HG03039 (cell line): Measurements from ENCODE around the gene KIF12.
A peak's percentile ranks its signal among the peaks of the same experiment; 100 is the strongest.

Experiments used
- ATAC-seq: cut with Tn5 transposase; IDR thresholded peaks from one replicate; pipeline ENCODE4 v1.9.1; 2021; ENCODE audit warnings: mild to moderate bottlenecking, moderate library complexity; ENCODE audit not compliant: unreplicated experiment

KIF12 gene

GRCh38 chr9:114123031-114123977 is 24.2 kb upstream of the KIF12 start:
- ATAC-seq: no peak

GRCh38 chr9:114122136-114123027 is 23.3 kb upstream of the KIF12 start:
- ATAC-seq: no peak

DNA sequence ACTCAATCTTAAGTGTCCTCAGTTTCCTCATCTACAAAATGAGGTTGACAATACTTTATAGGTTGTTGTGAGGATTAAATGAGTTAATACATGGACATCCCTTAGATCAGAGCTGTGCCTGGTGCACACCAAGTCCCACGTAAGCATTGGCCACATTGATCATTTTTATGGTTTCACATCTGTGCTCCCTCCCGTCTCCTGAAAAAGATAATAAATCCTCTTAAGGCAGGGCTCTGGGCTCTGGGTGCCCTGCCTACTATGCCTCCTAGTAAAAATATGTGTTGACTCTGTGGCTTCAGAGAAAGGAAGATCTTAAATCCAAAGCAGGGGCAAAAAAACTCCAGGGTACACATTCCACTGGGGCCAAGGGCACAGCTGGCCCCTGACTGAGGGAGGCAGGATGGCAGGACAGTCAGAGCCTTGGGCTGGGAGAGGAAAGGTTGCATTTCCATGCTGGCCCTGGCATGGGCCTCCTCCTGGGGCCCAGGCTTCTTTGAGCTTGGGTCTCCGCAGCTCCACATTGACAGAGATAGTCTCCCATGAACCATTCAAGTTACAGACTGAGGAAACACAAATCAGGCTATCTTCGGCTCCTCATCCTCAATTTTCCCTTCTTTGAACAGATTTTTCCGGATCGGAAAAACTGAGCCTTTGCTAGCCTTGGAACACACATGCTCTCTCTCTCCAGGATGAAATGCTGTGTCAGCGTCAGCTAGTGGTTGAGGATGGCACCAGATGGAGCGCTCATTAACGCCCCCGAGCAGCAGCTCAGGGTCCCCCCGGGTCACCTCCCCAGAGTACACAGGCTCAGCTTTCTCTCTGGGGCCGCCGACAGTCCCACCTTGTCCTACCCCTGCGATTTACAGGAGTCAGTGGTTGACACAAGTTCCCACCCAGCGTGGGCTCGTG is 22.4 kb upstream of the KIF12 start:
- ATAC-seq: no peak

GRCh38 chr9:114120192-114121014 is 21.3 kb upstream of the KIF12 start:
- ATAC-seq: no peak

DNA sequence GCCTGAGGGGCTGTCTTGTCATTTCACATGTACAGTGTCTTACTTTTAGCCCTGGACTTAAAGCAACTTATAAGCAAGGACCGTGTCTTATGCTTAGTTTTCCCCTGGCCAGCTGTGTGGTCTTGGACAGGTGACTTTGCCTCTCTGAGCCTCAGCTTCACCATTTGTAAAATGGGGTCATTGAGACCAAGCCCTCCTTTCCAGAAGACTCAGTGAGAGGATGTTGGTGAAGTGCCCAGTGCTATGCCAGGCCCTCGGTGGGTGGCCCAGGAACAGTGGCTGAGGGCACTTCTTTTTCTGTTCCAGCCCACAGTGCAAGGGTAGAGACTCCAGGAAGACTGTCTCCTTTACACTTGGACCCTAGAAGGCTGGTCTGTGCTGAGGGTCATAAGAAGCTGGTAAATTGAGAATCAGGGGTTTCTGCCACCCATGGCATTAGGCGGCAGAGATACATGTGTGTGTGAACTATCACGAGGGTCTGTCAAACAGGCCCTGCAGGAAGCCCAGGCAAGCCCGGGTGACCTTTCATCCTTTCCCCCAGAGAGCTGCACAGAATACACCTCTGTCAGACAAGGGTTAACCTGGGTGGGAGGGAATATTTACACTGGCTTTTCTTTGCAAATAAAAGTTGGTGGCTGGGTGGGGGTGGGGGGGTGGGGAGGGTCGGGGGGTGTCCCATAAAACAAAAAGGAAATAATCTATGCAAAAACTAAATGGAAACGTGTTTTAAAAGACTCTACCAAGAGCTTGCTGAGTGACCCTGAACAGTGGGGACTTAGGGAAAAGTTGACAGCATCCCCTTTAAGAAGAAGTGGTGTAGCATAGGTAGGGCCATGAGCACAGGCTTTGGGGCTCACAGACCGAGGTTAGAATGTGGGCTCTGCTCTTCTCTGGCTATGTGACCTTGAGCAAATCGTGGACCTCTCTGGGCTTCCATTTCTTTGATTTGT is 20.4 kb upstream of the KIF12 start:
- ATAC-seq: no peak

DNA sequence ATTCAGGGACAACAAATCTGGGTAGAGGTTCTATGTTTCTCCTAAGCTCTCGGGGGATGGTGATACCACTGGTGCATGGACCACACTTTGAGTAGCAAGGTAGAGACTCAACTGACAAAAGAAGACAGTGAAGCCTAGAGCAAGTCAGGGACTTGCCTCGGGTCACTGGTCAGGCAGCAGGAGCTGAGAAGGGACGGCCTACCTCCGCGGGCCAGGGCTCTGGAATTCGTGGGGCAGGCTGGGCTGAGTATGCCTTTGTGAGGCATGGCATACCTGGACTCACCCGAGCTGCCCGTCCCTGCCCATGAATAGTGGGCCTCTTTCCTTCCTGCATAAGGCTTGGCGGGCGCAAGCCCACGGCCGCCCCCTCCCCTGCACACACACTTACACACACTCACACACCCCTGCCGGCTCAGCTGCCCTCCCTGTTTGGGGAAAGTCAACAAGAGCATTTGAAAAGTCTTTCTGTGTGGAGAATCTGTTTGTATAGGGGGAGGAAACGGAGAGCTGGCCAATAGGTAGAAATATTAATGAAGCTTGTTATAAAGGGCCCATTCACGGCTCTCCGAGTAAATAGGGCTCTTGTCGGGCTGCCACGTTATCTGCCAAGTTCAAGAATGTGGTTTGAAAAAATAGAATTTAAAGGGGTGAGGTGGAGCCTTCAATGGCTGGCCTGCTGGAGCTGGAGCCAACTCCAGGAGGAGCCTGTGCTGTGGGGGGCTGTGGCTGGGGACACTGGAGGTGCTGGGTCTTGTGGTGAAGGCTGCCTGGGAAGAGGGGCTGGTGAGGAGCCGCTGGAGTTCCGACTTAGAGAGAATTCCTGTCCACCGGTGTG is 19.1 kb upstream of the KIF12 start:
- ATAC-seq: no peak

GRCh38 chr9:114117614-114117995 is 18.5 kb upstream of the KIF12 start:
- no peak for ATAC-seq

DNA sequence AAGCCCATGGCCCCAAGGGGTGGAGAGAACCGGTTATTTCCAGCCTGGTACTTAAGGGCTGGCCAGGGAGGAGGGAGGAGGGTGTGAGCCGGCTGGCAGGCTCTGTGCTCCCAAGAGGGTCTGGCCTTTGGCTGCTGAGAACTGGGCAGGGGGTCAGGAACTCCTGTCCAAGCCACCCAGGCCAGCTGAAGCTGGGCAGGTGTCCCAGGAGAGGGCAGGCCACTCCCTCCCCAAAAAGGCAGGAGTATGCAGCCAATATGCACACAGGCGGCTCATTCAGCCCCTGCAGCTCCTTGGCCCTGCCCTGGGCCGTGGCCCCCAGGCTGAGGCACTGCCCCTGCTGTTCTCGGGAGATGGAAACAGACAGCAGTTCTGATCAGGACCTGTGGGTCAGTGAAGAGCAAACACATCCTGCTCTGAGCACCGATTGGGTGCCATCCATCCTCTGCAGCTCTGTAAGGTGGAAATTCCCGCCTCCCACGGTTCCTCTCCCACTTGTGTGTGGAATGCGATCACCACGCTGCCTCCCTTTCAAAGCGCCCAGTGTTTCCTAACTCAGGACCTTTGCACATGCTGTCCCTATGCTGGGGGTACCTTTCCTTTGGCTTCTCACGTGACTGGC is 17.1 kb upstream of the KIF12 start:
- ATAC-seq: no peak

- ATAC-seq: no peak
Observed at GRCh38 chr9:114115654-114116125, 16.6 kb upstream of the KIF12 start.

DNA sequence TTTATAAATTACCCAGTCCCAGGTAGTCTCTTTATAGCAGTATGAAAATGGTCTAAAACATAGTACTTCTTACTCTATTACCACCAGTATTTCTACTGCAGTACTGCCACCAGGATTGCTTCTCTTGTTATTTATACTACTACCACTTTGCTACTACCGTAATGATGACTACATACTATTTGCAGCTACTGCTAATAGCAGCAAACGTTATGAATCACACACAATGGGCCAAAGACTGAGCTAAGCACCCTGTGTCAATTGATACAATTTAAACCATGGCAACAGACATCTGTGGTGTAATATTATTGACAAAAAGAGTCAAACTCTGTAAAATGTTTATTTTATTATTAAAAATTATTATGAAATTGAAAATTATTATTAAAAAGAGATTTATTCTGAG is 15.3 kb upstream of the KIF12 start:
- ATAC-seq: no peak

- ATAC-seq: no peak
Observed at GRCh38 chr9:114112778-114113584, 13.9 kb upstream of the KIF12 start.

DNA sequence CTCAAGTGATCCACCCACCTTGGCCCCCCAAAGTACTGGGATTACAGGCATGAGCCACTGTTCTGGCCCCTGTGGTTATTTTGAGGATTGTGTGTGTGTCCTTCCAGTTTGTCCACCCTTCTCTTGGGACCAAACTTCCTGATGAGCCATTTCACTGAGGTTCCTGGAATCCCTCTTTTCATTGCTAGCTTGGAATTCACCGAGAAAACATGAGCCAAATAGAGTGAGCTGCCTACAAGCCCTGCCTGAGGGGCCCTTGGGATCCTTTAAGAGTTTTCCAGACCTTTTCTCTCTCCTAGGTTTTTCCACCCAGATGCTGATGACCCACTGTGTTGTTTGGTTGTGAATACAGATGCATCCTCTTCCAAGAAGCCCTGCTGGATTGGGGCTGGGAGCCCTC is 13.2 kb upstream of the KIF12 start:
- ATAC-seq: no peak

GRCh38 chr9:114110180-114110579 is 11.1 kb upstream of the KIF12 start:
- no peak for ATAC-seq

GRCh38 chr9:114109124-114109523 is 10.0 kb upstream of the KIF12 start:
- ATAC-seq: no peak

DNA sequence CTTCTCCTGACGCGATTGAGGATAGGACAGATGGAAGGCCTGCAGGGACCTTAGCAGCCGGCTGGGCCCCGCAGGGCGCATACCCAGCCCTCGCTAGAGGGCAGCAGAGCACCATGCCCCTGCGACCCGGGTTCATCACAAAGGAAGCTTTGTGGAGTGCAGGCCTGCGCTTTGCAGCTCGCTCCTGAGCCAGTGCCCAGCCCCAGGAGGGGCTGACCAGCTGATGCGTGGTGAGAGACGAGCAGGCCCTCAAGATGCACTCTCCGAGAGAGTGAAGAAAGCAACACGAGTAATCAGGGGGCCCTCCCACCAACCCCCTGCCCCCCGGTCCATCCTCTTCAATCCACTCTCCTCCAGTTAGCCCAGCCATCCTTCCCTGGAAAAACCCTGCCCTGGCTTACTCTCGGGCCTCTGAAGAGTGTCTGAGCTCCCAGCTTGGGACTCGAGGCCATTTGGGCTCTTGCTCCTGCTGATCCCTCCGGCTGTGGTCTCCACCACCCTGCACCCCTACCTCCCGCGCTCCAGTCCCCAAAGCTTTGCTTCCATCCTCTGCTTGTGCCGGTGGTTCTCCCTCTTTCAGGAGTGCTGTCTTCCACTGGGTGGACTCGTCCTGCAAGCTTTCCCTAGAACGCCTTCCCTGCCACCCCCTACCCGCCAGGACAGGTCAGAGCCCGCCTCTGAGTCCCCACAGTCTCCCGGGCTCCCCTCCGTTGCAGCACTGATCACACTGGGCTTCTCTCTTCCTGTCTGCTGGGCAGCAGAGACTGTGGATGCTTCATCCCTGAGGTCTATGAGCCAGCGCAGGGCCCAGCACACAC is 9.1 kb upstream of the KIF12 start:
- peak; percentile 68 for ATAC-seq
